Keratinocyte (primary cell): ENCODE results near the gene GPALPP1.

Experiments used
- CTCF ChIP-seq, 3 experiments: IDR thresholded peaks in 1 of 3; conservative IDR thresholded peaks in 1 of 3; optimal IDR thresholded peaks in 1 of 3; 2 replicates in 2 of 3; 3 replicates in 1 of 3; pipeline versions ENCODE3 to v1.5.1; 2011; ENCODE audit warnings: low read length in 3 of 3, mild to moderate bottlenecking in 3 of 3, moderate library complexity in 2 of 3, control low read depth in 1 of 3, inconsistent platforms in 1 of 3; ENCODE audit not compliant: insufficient read depth in 2 of 3; ENCODE audit errors: extremely low read depth in 1 of 3
- EZH2 ChIP-seq: IDR thresholded peaks from one replicate; pipeline ENCODE4 v1.6.1; 2012; ENCODE audit warnings: inconsistent platforms, mild to moderate bottlenecking, low read length, moderate library complexity

- TF ChIP-seq CTCF (optimal IDR thresholded peaks at IDR 0.05 in 1 of 3, IDR thresholded peaks at IDR 0.05 in 1 of 3, conservative IDR thresholded peaks at IDR 0.05 in 1 of 3; ENCODE audit: extremely low read depth in 1 of 3, insufficient read depth in 2 of 3, low read length in 3 of 3) (no peak), EZH2 (no peak)
These were observed 26.0 kb downstream of the GPALPP1 start for GRCh38 chr13:45015300-45015699.
